SK-N-MC (cell line): ENCODE measurements around the gene INSC.

Experiments
- DNase-seq: peaks from one replicate; pipeline ENCODE4 v3.0.0-alpha.2; 2011; ENCODE audit warnings: low read depth, low spot score
- H3K27ac ChIP-seq: fragments of 200-600 bp; sonication (generic); 2 replicates; pipeline ENCODE4 v1.5.1; 2016; ENCODE audit warnings: mixed run types
- H3K36me3 ChIP-seq: fragments of 200-600 bp; sonication (generic); 2 replicates; pipeline ENCODE4 v1.6.1; 2017; ENCODE audit warnings: antibody characterized with exemption, low read length, mixed read lengths; ENCODE audit not compliant: insufficient read depth
- H3K4me3 ChIP-seq: fragments of 200-600 bp; sonication (generic); 2 replicates; pipeline ENCODE4 v1.5.1; 2016
- H3K9ac ChIP-seq: fragments of 200-600 bp; sonication (generic); 2 replicates; pipeline ENCODE4 v1.8.0; 2017; ENCODE audit warnings: mixed run types, mixed read lengths; ENCODE audit not compliant: insufficient read length
- H3K9me3 ChIP-seq: fragments of 200-600 bp; sonication (generic); 2 replicates; pipeline ENCODE4 v1.6.1; 2017; ENCODE audit warnings: low read depth, mild to moderate bottlenecking, antibody characterized with exemption, low read length, moderate library complexity, mixed read lengths
- EZH2 ChIP-seq: fragments of 200-600 bp; sonication (generic); IDR thresholded peaks from one replicate; pipeline ENCODE4 v1.6.1; 2017; ENCODE audit warnings: antibody characterized with exemption
- FOXP2 ChIP-seq: optimal IDR thresholded peaks from 2 replicates; pipeline ENCODE3; 2011; ENCODE audit warnings: mild to moderate bottlenecking, moderate library complexity; ENCODE audit not compliant: insufficient read depth; ENCODE audit errors: extremely low read length, control extremely low read depth
- POLR2AphosphoS5 ChIP-seq: IDR thresholded peaks from 2 replicates; pipeline ENCODE4 v1.6.1; 2012; ENCODE audit warnings: mild to moderate bottlenecking, low read depth, low read length, borderline replicate concordance

Gene INSC

GRCh38 chr11:15178214-15178613, 63.5 kb downstream of the INSC start:
- no peak for DNase-seq
- no peak for TF ChIP-seq FOXP2
- no peak for TF ChIP-seq POLR2AphosphoS5
- no peak for TF ChIP-seq EZH2
- H3K36me3 ChIP-seq, result no peaks in the 10 kb centered on the region

DNA sequence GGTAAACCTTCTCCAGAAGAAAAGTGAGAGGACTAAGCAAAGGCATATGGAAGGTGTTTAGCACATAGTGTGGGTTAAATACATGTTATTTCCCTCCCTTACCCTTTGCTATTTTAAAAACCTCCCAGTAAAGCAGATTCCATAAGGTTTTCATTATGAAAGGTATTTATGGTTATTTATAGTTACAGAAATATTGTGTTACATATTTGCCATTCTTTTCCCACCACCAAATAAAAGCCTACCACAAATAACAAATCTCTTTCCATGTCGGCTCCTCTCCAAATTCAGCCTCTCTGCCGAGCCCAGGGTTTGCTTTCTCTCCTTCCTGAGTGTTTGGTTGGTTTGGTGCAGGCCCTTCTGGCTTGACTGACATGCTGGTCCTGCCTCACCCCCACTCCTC, 64.4 kb downstream of the INSC start:
- Histone ChIP-seq H3K4me3 (peak overlapping the region; percentile 55), H3K9ac (peak overlapping the region; percentile 59), H3K27ac (peak overlapping the region; percentile 94), H3K36me3 (no peaks in the 10 kb centered on the region), H3K9me3 (no peaks in the 10 kb centered on the region)
- no peak for TF ChIP-seq POLR2AphosphoS5
- no peak for TF ChIP-seq FOXP2
- TF ChIP-seq EZH2, result no peak
- DNase-seq, result peak; percentile 42

More at GRCh38 chr11:15178214-15178613, 63.5 kb downstream of the INSC start:
- Histone ChIP-seq H3K4me3 (no peak overlapping the region), H3K27ac (peak overlapping the region; percentile 94), H3K9ac (no peak overlapping the region), H3K9me3 (no peaks in the 10 kb centered on the region)

DNA sequence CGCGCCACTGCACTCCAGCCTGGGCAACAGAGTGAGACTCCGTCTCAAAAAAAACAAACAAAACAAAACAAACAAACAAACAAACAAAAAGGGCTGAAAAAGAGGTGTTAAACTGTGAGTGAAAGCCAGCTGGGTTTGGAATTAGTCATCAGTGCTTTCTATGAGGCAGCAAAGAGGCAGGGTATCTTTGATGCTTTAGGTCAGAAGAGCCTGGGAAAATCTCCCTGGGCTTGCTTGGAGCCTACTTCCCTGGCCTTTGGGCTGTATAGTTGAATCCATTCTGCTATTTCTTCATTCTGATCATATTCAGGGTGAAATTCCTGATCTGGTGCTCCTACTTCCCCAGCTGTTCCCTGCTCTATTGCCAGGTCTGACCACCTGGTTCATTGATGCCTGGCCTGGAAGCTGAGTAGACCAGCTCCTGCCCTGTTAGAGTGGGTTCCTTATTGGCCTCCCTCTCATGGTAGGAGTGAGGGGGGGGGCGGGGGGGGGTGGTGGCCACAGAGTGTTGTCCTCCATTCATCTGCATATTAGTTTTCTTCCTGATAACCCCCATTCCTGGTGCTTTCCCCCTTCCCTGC, 65.6 kb downstream of the INSC start:
- H3K36me3 ChIP-seq, result no peaks in the 10 kb centered on the region

DNA sequence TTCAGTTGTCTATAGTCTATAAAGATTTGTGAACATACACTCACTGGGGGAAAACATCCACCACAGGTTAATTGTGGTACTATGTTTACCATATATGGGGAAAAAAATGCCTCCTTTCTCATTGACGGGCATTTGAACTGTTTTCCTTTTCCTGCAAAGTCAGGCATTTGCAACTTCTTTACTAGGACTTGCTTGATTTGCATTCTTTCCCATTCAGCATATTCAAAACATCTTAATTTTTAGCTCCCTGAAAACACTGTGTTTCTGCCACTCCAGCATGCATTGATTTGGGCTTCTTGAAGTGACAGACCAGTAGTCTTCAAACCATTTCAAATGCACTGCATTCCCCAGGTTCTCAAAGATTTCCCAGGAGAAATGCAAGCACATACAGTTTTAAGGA, 67.6 kb downstream of the INSC start:
- no peaks in the 10 kb centered on the region for H3K9me3 ChIP-seq
- no peak overlapping the region for H3K4me3 ChIP-seq
- DNase-seq, result no peak
- TF ChIP-seq EZH2, result no peak
- TF ChIP-seq FOXP2, result no peak
- TF ChIP-seq POLR2AphosphoS5, result no peak
- H3K27ac ChIP-seq, result peak overlapping the region; percentile 83
- H3K36me3 ChIP-seq, result no peaks in the 10 kb centered on the region
- H3K9ac ChIP-seq, result no peak overlapping the region

More for the DNA sequence above, 65.6 kb downstream of the INSC start:
- H3K9ac ChIP-seq, result no peak overlapping the region
- no peak for DNase-seq
- no peaks in the 10 kb centered on the region for H3K9me3 ChIP-seq
- no peak for TF ChIP-seq POLR2AphosphoS5
- TF ChIP-seq FOXP2, result no peak
- no peak for TF ChIP-seq EZH2
- H3K27ac ChIP-seq, result no peak overlapping the region
- no peak overlapping the region for H3K4me3 ChIP-seq

DNA sequence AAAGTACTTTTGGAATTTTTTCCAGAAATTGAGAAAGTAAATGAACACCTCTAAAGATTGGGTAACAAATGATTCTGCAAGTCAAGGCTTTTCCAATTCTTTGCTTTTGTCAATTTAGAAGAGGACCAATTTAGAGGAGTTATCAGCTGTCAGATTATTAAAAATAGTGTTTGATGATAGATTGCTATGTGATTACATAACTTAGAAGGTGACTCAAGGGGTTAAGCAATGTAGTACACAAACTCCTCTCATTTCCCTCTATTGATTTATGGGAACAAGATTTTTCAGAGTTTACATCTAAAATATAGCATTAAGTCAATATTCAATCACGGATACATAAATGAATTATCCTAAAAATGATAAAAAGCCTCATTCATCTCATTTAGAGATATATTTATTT, 70.3 kb downstream of the INSC start:
- H3K27ac ChIP-seq, result no peak overlapping the region
- H3K4me3 ChIP-seq, result no peak overlapping the region
- TF ChIP-seq POLR2AphosphoS5, result no peak
- no peak for TF ChIP-seq FOXP2
- TF ChIP-seq EZH2, result no peak
- H3K36me3 ChIP-seq, result no peaks in the 10 kb centered on the region
- H3K9ac ChIP-seq, result no peak overlapping the region
- DNase-seq, result no peak
- H3K9me3 ChIP-seq, result no peaks in the 10 kb centered on the region

DNA sequence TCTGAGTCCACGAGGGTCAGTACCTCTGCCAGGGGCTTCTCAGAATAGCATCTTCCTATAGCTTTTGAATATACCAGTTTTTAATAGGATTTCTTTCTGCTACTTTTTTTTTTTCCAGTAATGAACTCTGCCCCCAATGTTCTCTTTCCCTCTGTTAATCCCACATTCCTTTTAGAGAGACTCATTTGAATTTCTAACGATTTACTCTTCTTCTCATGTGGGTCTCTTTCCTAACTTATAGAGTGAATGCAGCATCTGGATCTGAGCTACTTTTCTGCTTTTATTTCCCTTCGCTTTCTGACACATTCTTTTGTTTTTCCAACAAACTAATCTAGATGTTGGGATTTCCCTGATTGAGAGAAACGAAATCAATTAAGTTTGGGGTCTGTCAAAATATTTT, 71.4 kb downstream of the INSC start:
- H3K36me3 ChIP-seq, result no peaks in the 10 kb centered on the region
- H3K4me3 ChIP-seq, result no peak overlapping the region
- H3K9me3 ChIP-seq, result no peaks in the 10 kb centered on the region
- TF ChIP-seq FOXP2 (no peak), EZH2 (no peak), POLR2AphosphoS5 (no peak)
- DNase-seq, result no peak
- H3K27ac ChIP-seq, result no peak overlapping the region
- no peak overlapping the region for H3K9ac ChIP-seq

DNA sequence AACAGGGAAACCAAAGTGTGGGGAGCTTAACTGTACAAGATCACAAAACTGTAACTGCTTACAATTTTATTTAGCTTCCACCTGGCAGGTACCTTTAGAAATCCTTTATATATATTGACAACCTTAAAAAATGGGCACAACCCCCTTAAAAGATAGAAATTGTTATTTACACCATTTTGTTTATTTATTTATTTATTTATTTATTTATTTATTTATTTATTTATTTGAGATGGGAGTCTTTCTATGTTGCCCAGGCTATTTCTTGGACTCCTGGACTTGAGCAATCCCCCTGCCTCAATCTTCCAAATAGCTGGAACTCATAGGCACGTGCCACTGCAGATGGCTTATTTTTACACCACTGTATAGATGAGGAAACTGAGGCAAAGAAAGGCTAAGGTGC, 74.5 kb downstream of the INSC start:
- Histone ChIP-seq H3K4me3 (no peak overlapping the region), H3K27ac (no peak overlapping the region), H3K36me3 (no peaks in the 10 kb centered on the region), H3K9me3 (no peaks in the 10 kb centered on the region), H3K9ac (no peak overlapping the region)
- no peak for DNase-seq
- TF ChIP-seq POLR2AphosphoS5 (no peak), FOXP2 (no peak), EZH2 (no peak)

DNA sequence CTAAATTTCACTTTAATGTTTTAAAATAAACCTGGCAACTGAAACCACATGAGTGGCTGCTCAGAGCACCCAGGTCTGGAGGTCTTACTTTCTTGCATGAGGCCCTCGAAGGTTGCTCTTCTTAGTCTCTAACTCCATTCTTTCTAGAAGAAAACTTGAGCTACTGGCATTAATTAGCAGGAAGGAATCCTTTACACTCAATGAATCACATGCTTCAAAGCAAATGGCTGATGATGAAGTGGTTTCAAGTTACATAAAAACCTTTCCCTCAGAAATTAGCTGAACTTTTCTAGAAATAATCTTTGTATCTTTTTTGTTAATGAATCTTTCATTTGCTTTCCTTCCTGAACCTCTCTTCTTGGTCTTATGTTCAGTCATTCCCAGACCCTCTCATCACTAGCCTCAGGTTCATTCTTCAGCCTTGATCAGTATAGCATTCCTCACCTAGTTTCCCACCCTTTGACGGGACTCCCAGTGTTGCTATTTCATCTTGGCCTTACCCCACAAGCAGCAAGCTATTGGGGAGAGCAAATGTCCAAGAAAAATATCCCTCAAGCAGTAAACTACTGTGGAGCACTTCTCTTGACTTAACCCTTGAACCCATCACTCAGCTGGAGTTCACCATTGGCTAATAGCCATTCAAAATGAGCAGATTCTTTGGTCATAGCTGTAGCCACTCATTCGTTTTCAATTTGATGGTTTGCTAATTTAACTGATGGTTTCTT, 75.1 kb downstream of the INSC start:
- no peak overlapping the region for H3K27ac ChIP-seq
- H3K9me3 ChIP-seq, result no peaks in the 10 kb centered on the region
- DNase-seq, result no peak
- no peaks in the 10 kb centered on the region for H3K36me3 ChIP-seq
- H3K4me3 ChIP-seq, result no peak overlapping the region
- TF ChIP-seq POLR2AphosphoS5 (no peak), EZH2 (no peak), FOXP2 (no peak)
- no peak overlapping the region for H3K9ac ChIP-seq

DNA sequence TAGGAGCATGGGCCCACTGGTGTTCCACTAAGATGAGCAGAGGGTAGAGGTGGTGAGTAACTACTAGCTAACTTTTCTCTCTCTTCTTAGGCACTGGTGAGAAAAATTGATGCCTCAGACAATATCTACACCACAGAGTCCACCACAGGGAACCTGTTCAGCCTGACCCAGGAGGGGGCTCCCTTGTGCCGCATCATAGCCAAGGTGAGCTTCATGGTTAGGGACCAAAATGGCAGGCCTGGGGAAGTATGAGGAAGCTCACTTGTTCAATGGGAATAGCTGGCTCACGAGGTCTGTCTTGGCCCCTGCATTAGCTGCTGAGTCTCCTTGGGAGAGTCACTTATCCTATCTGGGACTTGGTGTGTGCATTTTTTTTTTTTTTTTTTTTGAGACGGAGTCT, 75.9 kb downstream of the INSC start:
- no peaks in the 10 kb centered on the region for H3K36me3 ChIP-seq
- H3K4me3 ChIP-seq, result no peak overlapping the region
- H3K27ac ChIP-seq, result no peak overlapping the region
- H3K9ac ChIP-seq, result no peak overlapping the region
- H3K9me3 ChIP-seq, result no peaks in the 10 kb centered on the region
- TF ChIP-seq EZH2 (no peak), POLR2AphosphoS5 (no peak), FOXP2 (no peak)
- no peak for DNase-seq
